ENCODE results near the gene TM9SF4. TPM values are rescaled to one million over a fixed set of nuclear protein-coding genes. Genes with fewer than 3 reads are reported as not detected.

TM9SF4 gene, protein sequence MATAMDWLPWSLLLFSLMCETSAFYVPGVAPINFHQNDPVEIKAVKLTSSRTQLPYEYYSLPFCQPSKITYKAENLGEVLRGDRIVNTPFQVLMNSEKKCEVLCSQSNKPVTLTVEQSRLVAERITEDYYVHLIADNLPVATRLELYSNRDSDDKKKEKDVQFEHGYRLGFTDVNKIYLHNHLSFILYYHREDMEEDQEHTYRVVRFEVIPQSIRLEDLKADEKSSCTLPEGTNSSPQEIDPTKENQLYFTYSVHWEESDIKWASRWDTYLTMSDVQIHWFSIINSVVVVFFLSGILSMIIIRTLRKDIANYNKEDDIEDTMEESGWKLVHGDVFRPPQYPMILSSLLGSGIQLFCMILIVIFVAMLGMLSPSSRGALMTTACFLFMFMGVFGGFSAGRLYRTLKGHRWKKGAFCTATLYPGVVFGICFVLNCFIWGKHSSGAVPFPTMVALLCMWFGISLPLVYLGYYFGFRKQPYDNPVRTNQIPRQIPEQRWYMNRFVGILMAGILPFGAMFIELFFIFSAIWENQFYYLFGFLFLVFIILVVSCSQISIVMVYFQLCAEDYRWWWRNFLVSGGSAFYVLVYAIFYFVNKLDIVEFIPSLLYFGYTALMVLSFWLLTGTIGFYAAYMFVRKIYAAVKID
- total RNA-seq = 40.8 and 46.9 TPM in 2 replicates

DNA sequence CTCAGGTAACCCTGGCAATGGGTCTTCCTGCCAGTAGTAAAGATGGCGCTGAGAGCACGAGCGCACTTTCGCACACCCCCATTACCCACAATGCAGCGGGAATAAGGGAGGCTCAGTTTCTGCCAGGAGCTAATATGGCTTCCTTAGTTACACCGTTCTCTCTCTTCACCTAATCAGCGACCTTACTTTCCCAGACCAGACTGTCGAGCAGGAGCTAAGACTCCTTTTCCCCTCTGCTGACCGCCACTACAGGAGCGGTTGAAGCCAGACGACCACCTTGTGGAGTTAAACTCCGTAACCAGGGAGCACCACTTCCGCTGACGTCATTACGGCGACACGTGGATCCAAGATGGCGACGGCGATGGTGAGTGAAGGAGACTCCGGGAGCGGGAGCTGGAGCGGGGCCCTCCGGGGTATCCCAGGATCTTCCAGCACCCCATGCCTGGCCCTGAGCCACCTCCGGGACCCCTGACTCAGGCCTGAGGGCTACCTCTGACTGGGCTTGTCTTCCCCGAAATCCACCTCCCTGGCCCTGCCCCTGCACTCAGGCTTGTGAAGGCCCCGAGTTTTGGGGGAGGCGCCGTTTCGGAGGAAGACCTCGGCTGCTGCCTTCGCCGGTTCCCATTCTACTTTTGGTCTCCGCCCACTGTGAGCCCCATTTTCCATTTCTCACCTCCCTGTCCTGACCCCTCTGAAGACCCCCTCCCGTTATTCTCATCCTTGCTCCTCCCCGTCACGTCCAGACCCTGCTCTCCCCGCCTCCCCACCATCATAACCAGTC lies at the start of gene TM9SF4:
TM9SF4 (plus strand) TSS at position 323 of the 781 bp plus-strand sequence; CDS start at position 350, 27 bp downstream.

DNA sequence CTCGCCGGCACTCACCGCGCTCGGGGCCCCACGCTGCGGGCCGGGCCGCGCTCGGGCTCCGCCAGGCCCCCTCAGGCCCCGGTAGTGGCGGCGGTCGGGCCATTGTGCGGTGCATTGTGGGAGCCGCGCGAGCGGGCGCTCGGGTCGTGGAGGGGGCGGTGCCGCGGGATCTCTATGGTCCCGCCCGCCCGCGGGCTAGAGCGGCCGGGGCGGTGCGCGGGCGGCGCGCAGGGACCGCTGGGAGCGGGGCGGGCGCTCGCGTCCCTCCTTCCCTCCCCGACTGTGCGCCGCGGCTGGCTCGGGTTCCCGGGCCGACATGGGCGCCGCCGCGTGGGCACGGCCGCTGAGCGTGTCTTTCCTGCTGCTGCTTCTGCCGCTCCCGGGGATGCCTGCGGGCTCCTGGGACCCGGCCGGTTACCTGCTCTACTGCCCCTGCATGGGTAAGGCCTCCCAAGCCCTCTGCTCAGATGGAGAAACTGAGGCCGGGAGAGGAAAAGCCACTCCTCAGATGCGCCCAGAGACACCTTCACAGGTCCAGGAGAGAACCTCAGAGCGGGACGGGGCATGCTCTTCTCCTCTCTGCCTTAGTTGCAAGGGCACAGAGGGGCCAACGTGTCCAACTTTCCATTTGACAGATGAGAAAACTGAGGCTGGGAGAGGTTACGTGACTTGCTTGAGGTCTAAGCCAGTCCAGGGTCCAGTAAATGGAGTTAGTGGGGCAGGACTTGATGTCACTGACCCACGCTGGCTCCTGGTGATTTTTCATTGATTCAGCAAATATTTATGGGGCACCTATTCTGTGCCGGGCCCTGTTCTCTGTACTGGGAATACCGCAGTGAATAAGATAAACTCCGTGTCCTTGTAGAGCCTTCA lies 98.3 kb downstream of the TM9SF4 start, which contains the start of the genes PLAGL2 and POFUT1:
PLAGL2 (minus strand) TSS at position 118 of the 873 bp plus-strand sequence. CDS start 5,565 bp downstream, outside the sequence.
POFUT1 (plus strand) TSS at position 255 of the 873 bp plus-strand sequence; CDS start at position 317, 62 bp downstream.

Other genes with a start within 250 kb of the TM9SF4 start
- not detected in 2 replicates for gene DUSP15, start 239.2 kb upstream of the TM9SF4 start, total RNA-seq
- not detected in 2 replicates for gene TTLL9, start 239.1 kb upstream of the TM9SF4 start, total RNA-seq
- gene PDRG1, start 157.7 kb upstream of the TM9SF4 start, total RNA-seq = 1.1 and 1.6 TPM in 2 replicates
- not detected in 2 replicates for gene XKR7, start 141.6 kb upstream of the TM9SF4 start, total RNA-seq
- gene CCM2L, start 99.3 kb upstream of the TM9SF4 start, total RNA-seq = not detected in 2 replicates
- gene HCK, start 57.5 kb upstream of the TM9SF4 start, total RNA-seq = not detected in 2 replicates
- 2.2 and 3.5 TPM in 2 replicates for gene PLAGL2, start 98.0 kb downstream of the TM9SF4 start, total RNA-seq
- gene POFUT1, start 98.2 kb downstream of the TM9SF4 start, total RNA-seq = 42.6 and 55.9 TPM in 2 replicates
- gene KIF3B, start 167.9 kb downstream of the TM9SF4 start, total RNA-seq = 25.0 and 30.3 TPM in 2 replicates
- 35.3 and 44.8 TPM in 2 replicates for gene ASXL1, start 248.6 kb downstream of the TM9SF4 start, total RNA-seq